MCF 10A (cell line): ENCODE data around the gene RAB12. TPM values are rescaled to one million over a fixed set of nuclear protein-coding genes. Genes with fewer than 3 reads are reported as not detected.

ENCODE experiments used
- BruUV-seq: library from RNA; stranded (reverse); fragments of 400-500 nt; replicated peaks from 2 replicates; lab custom pipeline; 2021; lab: Mats Ljungman, UMichigan
- CTCF ChIA-PET: fragments of 300-600 bp; sonication (Branson Sonifier 250); formaldehyde crosslinking; extraction: SDS; loops from one replicate; lab custom pipeline; 2021; ENCODE audit warnings: antibody characterized with exemption, inconsistent platforms; lab: Yijun Ruan, JAX
- POLR2A ChIA-PET: fragments of 300-600, 350-650 bp; sonication (Branson Sonifier 250); formaldehyde crosslinking; extraction: SDS; loops from one replicate; lab custom pipeline; 2020; ENCODE audit warnings: antibody characterized with exemption, inconsistent platforms; lab: Yijun Ruan, JAX
- DNase-seq: peaks from one replicate; pipeline ENCODE4 v3.0.0-alpha.2; 2018; ENCODE audit not compliant: unreplicated experiment
- H3K27ac Mint-ChIP-seq: one replicate; pipeline ENCODE4 v1.8.0; 2022; ENCODE audit warnings: mild to moderate bottlenecking, low read depth, mixed read lengths; ENCODE audit not compliant: unreplicated experiment
- H3K27me3 Mint-ChIP-seq: one replicate; pipeline ENCODE4 v1.8.0; 2022; ENCODE audit warnings: mixed read lengths; ENCODE audit not compliant: insufficient read depth, unreplicated experiment
- H3K36me3 Mint-ChIP-seq: one replicate; pipeline ENCODE4 v1.8.0; 2022; ENCODE audit warnings: mild to moderate bottlenecking, moderate library complexity, mixed read lengths; ENCODE audit not compliant: insufficient read depth, unreplicated experiment
- H3K4me1 Mint-ChIP-seq: one replicate; pipeline ENCODE4 v1.8.0; 2022; ENCODE audit warnings: mixed read lengths; ENCODE audit not compliant: insufficient read depth, unreplicated experiment
- H3K4me3 Mint-ChIP-seq: one replicate; pipeline ENCODE4 v1.8.0; 2022; ENCODE audit warnings: mild to moderate bottlenecking, moderate library complexity, mixed read lengths; ENCODE audit not compliant: unreplicated experiment
- H3K9me3 Mint-ChIP-seq: one replicate; pipeline ENCODE4 v1.8.0; 2022; ENCODE audit warnings: mixed read lengths; ENCODE audit not compliant: unreplicated experiment
- CTCF ChIP-seq: fragments of 200-600 bp; IDR thresholded peaks from one replicate; pipeline ENCODE4 v1.8.0; 2022; ENCODE audit warnings: antibody characterized with exemption, mild to moderate bottlenecking; ENCODE audit not compliant: unreplicated experiment
- intact Hi-C: fragments of 100-400 bp; cut with micrococcal nuclease; formaldehyde crosslinking; loops from 2 replicates; pipeline ENCODE4 v1.14.1; 2022
- total RNA-seq: library from RNA; stranded (reverse); gene quantifications from 2 replicates; pipeline ENCODE4 v1.2.3, GENCODE V29; 2022

The RAB12 gene
- total RNA-seq, 1 experiment from 2014 or later = 27.8 TPM

- no peak for DNase-seq
- Mint-ChIP-seq H3K4me3 (no peak overlapping the region), H3K27ac (no peak overlapping the region), H3K27me3 (no peaks in the 10 kb centered on the region), H3K4me1 (peaks cover 19% of the 10 kb centered on the region), H3K36me3 (no peaks in the 10 kb centered on the region), H3K9me3 (no peaks in the 10 kb centered on the region)
- BruUV-seq = no TSS peak
- POLR2A ChIA-PET = interaction anchor here (0.7 kb wide), 1 partner anchor 393 kb away, joined by 3 read pairs; no protein-coding TSS in a partner anchor
- intact Hi-C loops = no loop called here
- CTCF ChIA-PET = interaction anchor here (0.6 to 5.2 kb wide), 6 partner anchors 9 to 326 kb away, joined by 3 to 36 read pairs (median 6); no protein-coding TSS in a partner anchor
- TF ChIP-seq CTCF = no peak
Observed at GRCh38 chr18:8661754-8662559, 52.7 kb downstream of the RAB12 start.

- TF ChIP-seq CTCF = no peak
- intact Hi-C loops = no loop called here
- CTCF ChIA-PET = interaction anchor here (1.3 to 5.2 kb wide), 3 partner anchors 9 to 326 kb away, joined by 5 to 30 read pairs (median 8); no protein-coding TSS in a partner anchor
- H3K4me1 Mint-ChIP-seq = peaks cover 15% of the 10 kb centered on the region
- no peaks in the 10 kb centered on the region for H3K27me3 Mint-ChIP-seq
- no peak for DNase-seq
- BruUV-seq = no TSS peak
- POLR2A ChIA-PET = interaction anchor here (0.8 kb wide), 1 partner anchor 23 kb away, joined by 3 read pairs; no protein-coding TSS in a partner anchor
- no peaks in the 10 kb centered on the region for H3K36me3 Mint-ChIP-seq
- H3K4me3 Mint-ChIP-seq = no peak overlapping the region
- H3K9me3 Mint-ChIP-seq = no peaks in the 10 kb centered on the region
- H3K27ac Mint-ChIP-seq = no peak overlapping the region
Observed at GRCh38 chr18:8662560-8663255, 53.5 kb downstream of the RAB12 start.

- ChIA-PET CTCF (interaction anchor here (0.5 to 1.4 kb wide), 3 partner anchors 12 to 1507 kb away, joined by 3 to 5 read pairs (median 3); no protein-coding TSS in a partner anchor), POLR2A (interaction anchor here (0.6 to 1.2 kb wide), 2 partner anchors 18 to 20 kb away, joined by 4 read pairs; no protein-coding TSS in a partner anchor)
- Mint-ChIP-seq H3K36me3 (no peaks in the 10 kb centered on the region), H3K4me1 (peaks cover 8% of the 10 kb centered on the region), H3K27me3 (no peaks in the 10 kb centered on the region), H3K9me3 (no peaks in the 10 kb centered on the region), H3K27ac (no peak overlapping the region), H3K4me3 (no peak overlapping the region)
- intact Hi-C loops = no loop called here
- no peak for TF ChIP-seq CTCF
- no peak for DNase-seq
- BruUV-seq = no TSS peak
Observed at GRCh38 chr18:8667846-8668245, 58.6 kb downstream of the RAB12 start.

GRCh38 chr18:8668381-8668780 is 59.1 kb downstream of the RAB12 start:
- no peak overlapping the region for H3K27ac Mint-ChIP-seq
- POLR2A ChIA-PET = interaction anchor here (1.1 to 1.2 kb wide), 2 partner anchors 17 kb away, joined by 3 to 4 read pairs; no protein-coding TSS in a partner anchor
- BruUV-seq = no TSS peak
- peak; percentile 10 for DNase-seq
- H3K4me3 Mint-ChIP-seq = no peak overlapping the region
- no peaks in the 10 kb centered on the region for H3K27me3 Mint-ChIP-seq
- no peaks in the 10 kb centered on the region for H3K9me3 Mint-ChIP-seq
- intact Hi-C loops = no loop called here
- no peak for TF ChIP-seq CTCF
- no peaks in the 10 kb centered on the region for H3K36me3 Mint-ChIP-seq
- CTCF ChIA-PET = interaction anchor here (0.5 to 1.4 kb wide), 4 partner anchors 13 to 544 kb away, joined by 3 to 5 read pairs (median 3); no protein-coding TSS in a partner anchor
- peaks cover 5% of the 10 kb centered on the region for H3K4me1 Mint-ChIP-seq
